Measurements from ENCODE around the gene GAREM1. TPM values are rescaled to one million over a fixed set of nuclear protein-coding genes. Genes with fewer than 3 reads are reported as not detected.

Gene GAREM1
- total RNA-seq, 1 experiment from 2014 or later, result 1.0 TPM

DNA sequence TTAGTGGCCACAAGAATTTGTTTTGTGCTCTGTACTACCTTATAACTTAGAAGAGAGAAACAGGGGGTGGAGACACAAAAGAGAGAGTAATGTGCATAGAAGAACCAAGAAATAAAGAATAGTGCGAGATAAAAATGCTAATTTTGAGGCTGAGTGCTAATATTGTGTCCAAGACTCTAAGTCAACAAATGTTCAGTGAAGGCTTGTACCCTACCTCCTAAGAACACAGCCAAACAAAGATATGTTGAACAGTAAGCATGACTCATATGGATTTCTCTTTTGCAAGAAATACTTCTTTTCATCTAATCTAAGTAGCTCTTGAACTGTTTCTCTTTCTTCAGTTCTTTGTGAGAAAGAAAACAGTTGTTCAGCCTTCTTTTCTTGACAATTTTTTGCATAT lies 45.2 kb downstream of the GAREM1 start:
- DNase-seq (ENCODE audit: low read depth), result peak; percentile 24

- DNase-seq (ENCODE audit: low read depth), result no peak
Observed at GRCh38 chr18:32424696-32425095, 46.0 kb downstream of the GAREM1 start.

- DNase-seq (ENCODE audit: low read depth), result no peak
Observed at GRCh38 chr18:32422978-32423740, 47.5 kb downstream of the GAREM1 start.

GRCh38 chr18:32422201-32422600 lies 48.5 kb downstream of the GAREM1 start:
- DNase-seq (ENCODE audit: low read depth), result no peak

DNA sequence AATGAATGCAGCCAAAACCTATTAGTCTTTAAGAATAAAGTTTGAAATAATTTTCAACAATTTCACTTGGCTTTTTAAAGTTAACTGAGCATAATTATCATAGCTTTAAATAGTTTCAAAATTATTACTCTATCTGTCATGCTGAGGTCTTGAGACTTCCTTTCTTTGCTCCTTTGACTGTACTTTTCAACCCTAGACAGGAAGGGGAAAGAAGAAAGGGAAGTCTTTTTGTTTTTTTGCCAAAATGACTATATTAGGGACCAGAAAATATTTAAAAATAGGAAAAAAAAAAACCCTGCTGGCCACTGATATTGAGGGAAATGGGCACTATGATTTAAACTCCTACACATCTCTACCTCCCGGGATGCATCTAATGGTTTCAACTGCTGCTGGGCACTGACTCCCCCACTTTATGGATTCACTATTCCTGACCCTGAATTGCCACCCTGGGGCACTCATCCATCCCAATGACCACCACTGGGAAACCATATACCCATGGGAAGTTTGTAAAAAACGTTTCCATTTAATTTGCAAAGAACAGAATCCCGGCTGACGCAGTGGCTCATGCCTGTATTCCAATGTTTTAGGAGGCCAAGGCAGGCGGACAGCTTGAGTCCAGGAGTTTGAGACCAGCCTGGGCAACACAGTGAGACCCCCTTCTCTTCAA lies 50.5 kb downstream of the GAREM1 start:
- DNase-seq (ENCODE audit: low read depth), result no peak

- no peak for DNase-seq (ENCODE audit: low read depth)
Observed at GRCh38 chr18:32418148-32418547, 52.5 kb downstream of the GAREM1 start.

- no peak for DNase-seq (ENCODE audit: low read depth)
Observed at GRCh38 chr18:32405588-32405987, 65.1 kb downstream of the GAREM1 start.

GRCh38 chr18:32401621-32402020 lies 69.1 kb downstream of the GAREM1 start:
- no peak for DNase-seq (ENCODE audit: low read depth)

DNA sequence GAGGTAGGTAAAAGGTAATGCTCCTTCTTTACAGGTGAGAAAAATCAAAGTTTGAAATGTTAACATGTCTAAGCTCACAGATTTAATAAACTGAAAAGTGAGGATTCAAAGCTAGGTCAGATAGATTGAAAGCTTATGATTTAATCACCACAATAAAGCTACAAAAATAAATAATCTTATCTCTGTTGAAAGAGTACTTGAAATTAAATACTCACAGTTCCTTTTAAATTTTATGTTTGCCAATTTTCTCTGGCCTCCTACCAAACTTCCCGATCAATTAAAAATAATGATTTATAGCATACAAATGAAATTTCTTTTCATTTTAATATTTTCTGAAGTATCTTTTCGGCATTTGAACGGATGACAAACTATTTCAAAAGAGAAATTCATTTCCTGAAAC lies 77.3 kb downstream of the GAREM1 start:
- no peak for DNase-seq (ENCODE audit: low read depth)

DNA sequence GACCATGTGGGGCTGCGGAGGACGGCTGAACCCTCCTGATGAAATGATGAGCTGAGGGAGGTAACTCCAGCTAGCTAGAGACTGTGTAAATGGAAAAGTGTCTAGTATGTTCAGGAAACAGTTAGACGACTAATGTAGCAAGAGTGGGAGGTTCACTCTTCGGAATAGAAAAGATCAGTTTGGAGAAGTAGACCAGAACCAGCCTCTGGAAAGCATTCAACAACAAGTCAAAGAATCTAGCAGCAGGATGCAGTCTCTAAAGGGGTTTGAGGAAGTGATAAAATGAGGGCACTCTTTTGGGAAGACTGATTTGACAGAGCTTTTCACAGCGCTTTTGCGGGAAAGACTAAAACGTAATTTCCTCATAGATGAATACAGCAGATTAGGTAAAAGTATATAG lies 79.6 kb downstream of the GAREM1 start:
- DNase-seq (ENCODE audit: low read depth), result no peak

DNA sequence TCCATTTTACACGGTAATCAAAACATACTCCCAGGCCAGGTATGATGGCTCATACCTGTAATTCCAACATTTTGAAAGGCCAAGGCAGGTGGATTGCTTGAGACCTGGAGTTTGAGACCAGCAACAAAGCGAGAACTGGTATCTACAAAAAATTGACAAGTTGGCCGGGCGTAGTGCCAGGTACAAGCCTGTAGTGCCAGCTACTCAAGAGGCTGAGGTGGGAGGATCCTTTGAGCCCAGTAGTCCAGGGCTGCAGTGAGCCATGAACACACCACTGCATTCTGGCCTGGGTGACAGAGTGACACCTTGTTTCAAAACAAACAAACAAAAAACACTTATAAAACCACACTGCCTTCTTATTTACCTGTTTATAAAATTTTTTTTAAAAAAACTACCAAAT lies 80.8 kb downstream of the GAREM1 start:
- DNase-seq (ENCODE audit: low read depth), result no peak

- DNase-seq (ENCODE audit: low read depth), result no peak
Observed at GRCh38 chr18:32389191-32389590, 81.5 kb downstream of the GAREM1 start.

- DNase-seq (ENCODE audit: low read depth), result no peak
Observed at GRCh38 chr18:32386471-32386870, 84.2 kb downstream of the GAREM1 start.

- DNase-seq (ENCODE audit: low read depth), result peak; percentile 89
Observed at GRCh38 chr18:32383050-32383819, 87.4 kb downstream of the GAREM1 start.

GRCh38 chr18:32381761-32382160 lies 88.9 kb downstream of the GAREM1 start:
- DNase-seq (ENCODE audit: low read depth), result no peak

- DNase-seq (ENCODE audit: low read depth), result no peak
Observed at GRCh38 chr18:32380559-32380958, 90.1 kb downstream of the GAREM1 start.

- DNase-seq (ENCODE audit: low read depth), result no peak
Observed at GRCh38 chr18:32379891-32380290, 90.8 kb downstream of the GAREM1 start.

GRCh38 chr18:32378705-32379104 lies 92.0 kb downstream of the GAREM1 start:
- DNase-seq (ENCODE audit: low read depth), result no peak

- DNase-seq (ENCODE audit: low read depth), result peak; percentile 15
Observed at GRCh38 chr18:32373995-32374394, 96.7 kb downstream of the GAREM1 start.

- DNase-seq (ENCODE audit: low read depth), result no peak
Observed at GRCh38 chr18:32373505-32373904, 97.2 kb downstream of the GAREM1 start.

- DNase-seq (ENCODE audit: low read depth), result no peak
Observed at GRCh38 chr18:32372381-32373061, 98.2 kb downstream of the GAREM1 start.

- no peak for DNase-seq (ENCODE audit: low read depth)
Observed at GRCh38 chr18:32372047-32372380, 98.7 kb downstream of the GAREM1 start.
